ENCODE measurements around the gene MVB12A.
A peak's percentile ranks its signal among the peaks of the same experiment; 100 is the strongest.

The MVB12A gene

GRCh38 chr19:17389957-17390664 is 29.7 kb upstream of the MVB12A start:
- Histone ChIP-seq H3K27ac (no peak overlapping the region), H3K36me3 (ENCODE audit: insufficient read depth, low read length) (no peaks in the 10 kb centered on the region), H3K9ac (ENCODE audit: insufficient read length) (no peak overlapping the region), H3K4me3 (peak overlapping the region; percentile 84), H3K9me3 (ENCODE audit: low read depth, low read length) (no peaks in the 10 kb centered on the region)
- TF ChIP-seq EZH2 (IDR thresholded peaks at IDR 0.05) (no peak), POLR2AphosphoS5 (IDR thresholded peaks at IDR 0.05; ENCODE audit: borderline replicate concordance, low read depth, low read length) (no peak), FOXP2 (optimal IDR thresholded peaks at IDR 0.05; ENCODE audit: control extremely low read depth, extremely low read length, insufficient read depth) (no peak)
- DNase-seq (ENCODE audit: low read depth, low spot score), result no peak

GRCh38 chr19:17390665-17391370 is 29.0 kb upstream of the MVB12A start:
- TF ChIP-seq FOXP2 (optimal IDR thresholded peaks at IDR 0.05; ENCODE audit: control extremely low read depth, extremely low read length, insufficient read depth) (no peak), POLR2AphosphoS5 (IDR thresholded peaks at IDR 0.05; ENCODE audit: borderline replicate concordance, low read depth, low read length) (peak; percentile 49; the same call in 1 of the 2 replicates), EZH2 (IDR thresholded peaks at IDR 0.05) (no peak)
- peak overlapping the region; percentile 84 for H3K4me3 ChIP-seq
- H3K9me3 ChIP-seq (ENCODE audit: low read depth, low read length), result no peaks in the 10 kb centered on the region
- DNase-seq (ENCODE audit: low read depth, low spot score), result no peak
- H3K27ac ChIP-seq, result no peak overlapping the region
- H3K36me3 ChIP-seq (ENCODE audit: insufficient read depth, low read length), result no peaks in the 10 kb centered on the region
- no peak overlapping the region for H3K9ac ChIP-seq (ENCODE audit: insufficient read length)

- peak overlapping the region; percentile 84 for H3K4me3 ChIP-seq
- no peak for TF ChIP-seq POLR2AphosphoS5 (IDR thresholded peaks at IDR 0.05; ENCODE audit: borderline replicate concordance, low read depth, low read length)
- DNase-seq (ENCODE audit: low read depth, low spot score), result no peak
- H3K9me3 ChIP-seq (ENCODE audit: low read depth, low read length), result no peaks in the 10 kb centered on the region
- no peaks in the 10 kb centered on the region for H3K36me3 ChIP-seq (ENCODE audit: insufficient read depth, low read length)
- no peak overlapping the region for H3K27ac ChIP-seq
- no peak overlapping the region for H3K9ac ChIP-seq (ENCODE audit: insufficient read length)
Measured at GRCh38 chr19:17391371-17392151, 28.3 kb upstream of the MVB12A start.

GRCh38 chr19:17393002-17393401 is 26.8 kb upstream of the MVB12A start:
- Histone ChIP-seq H3K36me3 (ENCODE audit: insufficient read depth, low read length) (no peaks in the 10 kb centered on the region), H3K9ac (ENCODE audit: insufficient read length) (no peak overlapping the region), H3K9me3 (ENCODE audit: low read depth, low read length) (no peaks in the 10 kb centered on the region), H3K27ac (no peak overlapping the region), H3K4me3 (no peak overlapping the region)
- no peak for TF ChIP-seq EZH2 (IDR thresholded peaks at IDR 0.05)
- TF ChIP-seq FOXP2 (optimal IDR thresholded peaks at IDR 0.05; ENCODE audit: control extremely low read depth, extremely low read length, insufficient read depth), result no peak
- DNase-seq (ENCODE audit: low read depth, low spot score), result no peak

- no peak within 1 kb of the TSS for H3K9ac ChIP-seq (ENCODE audit: insufficient read length)
- H3K36me3 ChIP-seq (ENCODE audit: insufficient read depth, low read length), result no peaks in the 10 kb centered on the region
- H3K27ac ChIP-seq, result no peak within 1 kb of the TSS
- no peak for DNase-seq (ENCODE audit: low read depth, low spot score)
- no peak for TF ChIP-seq FOXP2 (optimal IDR thresholded peaks at IDR 0.05; ENCODE audit: control extremely low read depth, extremely low read length, insufficient read depth)
- TF ChIP-seq POLR2AphosphoS5 (IDR thresholded peaks at IDR 0.05; ENCODE audit: borderline replicate concordance, low read depth, low read length), result no peak
- TF ChIP-seq EZH2 (IDR thresholded peaks at IDR 0.05), result no peak
- no peaks in the 10 kb centered on the region for H3K9me3 ChIP-seq (ENCODE audit: low read depth, low read length)
- no peak within 1 kb of the TSS for H3K4me3 ChIP-seq
Measured at GRCh38 chr19:17393914-17394313, 25.9 kb upstream of the MVB12A start, which contains the start of gene CCDC194. CCDC194 (minus strand) TSS chr19:17394196; CDS start chr19:17394158, 38 bp downstream.

- no peak for DNase-seq (ENCODE audit: low read depth, low spot score)
- H3K4me3 ChIP-seq, result no peak overlapping the region
- H3K9ac ChIP-seq (ENCODE audit: insufficient read length), result no peak overlapping the region
- no peaks in the 10 kb centered on the region for H3K36me3 ChIP-seq (ENCODE audit: insufficient read depth, low read length)
- no peaks in the 10 kb centered on the region for H3K9me3 ChIP-seq (ENCODE audit: low read depth, low read length)
- TF ChIP-seq EZH2 (IDR thresholded peaks at IDR 0.05) (no peak), POLR2AphosphoS5 (IDR thresholded peaks at IDR 0.05; ENCODE audit: borderline replicate concordance, low read depth, low read length) (no peak), FOXP2 (optimal IDR thresholded peaks at IDR 0.05; ENCODE audit: control extremely low read depth, extremely low read length, insufficient read depth) (no peak)
- H3K27ac ChIP-seq, result no peak overlapping the region
Measured at GRCh38 chr19:17394891-17395415, 24.9 kb upstream of the MVB12A start.

- Histone ChIP-seq H3K9me3 (ENCODE audit: low read depth, low read length) (no peaks in the 10 kb centered on the region), H3K4me3 (no peak overlapping the region), H3K27ac (no peak overlapping the region), H3K9ac (ENCODE audit: insufficient read length) (no peak overlapping the region), H3K36me3 (ENCODE audit: insufficient read depth, low read length) (no peaks in the 10 kb centered on the region)
- TF ChIP-seq POLR2AphosphoS5 (IDR thresholded peaks at IDR 0.05; ENCODE audit: borderline replicate concordance, low read depth, low read length) (no peak), FOXP2 (optimal IDR thresholded peaks at IDR 0.05; ENCODE audit: control extremely low read depth, extremely low read length, insufficient read depth) (no peak), EZH2 (IDR thresholded peaks at IDR 0.05) (no peak)
- DNase-seq (ENCODE audit: low read depth, low spot score), result no peak
Measured at GRCh38 chr19:17398902-17399527, 20.8 kb upstream of the MVB12A start.

GRCh38 chr19:17401628-17402027 is 18.2 kb upstream of the MVB12A start:
- H3K9ac ChIP-seq (ENCODE audit: insufficient read length), result no peak overlapping the region
- DNase-seq (ENCODE audit: low read depth, low spot score), result no peak
- no peak overlapping the region for H3K4me3 ChIP-seq
- H3K36me3 ChIP-seq (ENCODE audit: insufficient read depth, low read length), result no peaks in the 10 kb centered on the region
- H3K27ac ChIP-seq, result no peak overlapping the region
- TF ChIP-seq EZH2 (IDR thresholded peaks at IDR 0.05) (no peak), POLR2AphosphoS5 (IDR thresholded peaks at IDR 0.05; ENCODE audit: borderline replicate concordance, low read depth, low read length) (no peak), FOXP2 (optimal IDR thresholded peaks at IDR 0.05; ENCODE audit: control extremely low read depth, extremely low read length, insufficient read depth) (no peak)
- no peaks in the 10 kb centered on the region for H3K9me3 ChIP-seq (ENCODE audit: low read depth, low read length)

Data from SK-N-MC (cell line).